Fibroblast of skin of scalp (primary cell): ENCODE data around the gene TMEM182. TPM values are rescaled to one million over a fixed set of nuclear protein-coding genes. Genes with fewer than 3 reads are reported as not detected.
A peak's percentile ranks its signal among the peaks of the same experiment; 100 is the strongest.

Experiments
- DNase-seq: peaks from one replicate; pipeline ENCODE4 v3.0.0-alpha.2; 2013
- polyA plus RNA-seq, 2 experiments: library from polyadenylated mRNA; unstranded; fragments of 120-200 nt; gene quantifications; one replicate each; pipeline ENCODE4 v1.2.1, GENCODE V29; 2013; ENCODE audit not compliant: insufficient read length in 2 of 2

The TMEM182 gene, protein sequence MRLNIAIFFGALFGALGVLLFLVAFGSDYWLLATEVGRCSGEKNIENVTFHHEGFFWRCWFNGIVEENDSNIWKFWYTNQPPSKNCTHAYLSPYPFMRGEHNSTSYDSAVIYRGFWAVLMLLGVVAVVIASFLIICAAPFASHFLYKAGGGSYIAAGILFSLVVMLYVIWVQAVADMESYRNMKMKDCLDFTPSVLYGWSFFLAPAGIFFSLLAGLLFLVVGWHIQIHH
- 2.7 TPM for polyA plus RNA-seq (2013, experiment 1 of 2; ENCODE audit: insufficient read length)
- 7.1 TPM for polyA plus RNA-seq (2013, experiment 2 of 2; ENCODE audit: insufficient read length)

DNA sequence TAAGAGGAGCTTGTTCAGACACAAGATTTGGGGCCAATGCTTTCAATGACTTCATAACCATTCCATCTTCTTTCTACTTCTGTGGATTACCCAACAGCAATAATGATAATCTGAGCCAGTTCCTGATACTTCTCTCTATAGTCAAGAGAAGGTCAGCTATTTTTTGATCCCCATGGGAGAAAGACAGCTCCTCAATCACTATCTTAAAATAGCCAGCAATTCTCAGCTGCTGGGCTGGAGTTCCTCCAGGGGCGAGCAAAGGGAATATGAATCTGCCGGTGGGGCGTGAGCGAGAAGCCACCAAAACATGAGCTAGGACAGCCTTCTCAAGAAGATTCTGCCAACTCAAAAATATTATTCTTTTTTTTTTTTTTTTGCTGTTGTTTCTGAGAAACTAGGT, at the start of gene TMEM182:
TSS of gene TMEM182 (plus strand) at position 269 of the 400 bp plus-strand sequence. CDS start 187 bp downstream, outside the sequence.
- no peak for DNase-seq

DNA sequence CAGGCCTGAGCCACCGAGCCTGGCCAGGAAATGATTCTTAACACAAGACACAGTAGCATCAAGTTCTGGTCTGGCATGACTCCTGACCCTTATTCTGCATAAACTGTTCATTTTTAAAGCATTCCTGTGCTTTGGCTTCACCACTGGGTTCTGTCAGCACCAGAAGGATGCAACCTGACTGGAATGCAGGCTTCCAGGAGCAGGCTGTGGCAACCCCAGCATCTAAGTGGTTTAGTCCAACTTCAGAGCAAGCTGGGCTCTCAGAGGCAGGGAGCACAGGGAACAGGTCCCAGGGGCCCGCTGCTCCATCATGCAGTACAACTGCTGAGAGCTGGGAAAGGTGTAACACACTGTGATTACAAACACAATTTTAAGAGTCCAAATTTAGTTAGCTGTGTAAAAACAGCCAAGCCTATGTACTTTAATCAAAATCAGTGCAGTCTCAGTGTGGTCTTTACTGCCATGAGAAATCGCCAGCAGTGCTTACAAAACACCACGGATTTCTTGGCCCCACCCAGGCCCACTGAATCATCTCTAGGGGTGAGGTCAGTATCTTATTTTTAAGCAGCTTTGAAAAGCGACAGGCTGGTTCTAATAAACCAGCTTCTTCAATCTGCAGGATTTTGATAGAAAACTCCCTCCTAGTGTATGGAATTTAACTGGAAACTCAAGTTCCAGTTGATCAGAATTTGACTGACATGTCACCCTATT, 44.4 kb upstream of the TMEM182 start:
- DNase-seq = peak; percentile 58

DNA sequence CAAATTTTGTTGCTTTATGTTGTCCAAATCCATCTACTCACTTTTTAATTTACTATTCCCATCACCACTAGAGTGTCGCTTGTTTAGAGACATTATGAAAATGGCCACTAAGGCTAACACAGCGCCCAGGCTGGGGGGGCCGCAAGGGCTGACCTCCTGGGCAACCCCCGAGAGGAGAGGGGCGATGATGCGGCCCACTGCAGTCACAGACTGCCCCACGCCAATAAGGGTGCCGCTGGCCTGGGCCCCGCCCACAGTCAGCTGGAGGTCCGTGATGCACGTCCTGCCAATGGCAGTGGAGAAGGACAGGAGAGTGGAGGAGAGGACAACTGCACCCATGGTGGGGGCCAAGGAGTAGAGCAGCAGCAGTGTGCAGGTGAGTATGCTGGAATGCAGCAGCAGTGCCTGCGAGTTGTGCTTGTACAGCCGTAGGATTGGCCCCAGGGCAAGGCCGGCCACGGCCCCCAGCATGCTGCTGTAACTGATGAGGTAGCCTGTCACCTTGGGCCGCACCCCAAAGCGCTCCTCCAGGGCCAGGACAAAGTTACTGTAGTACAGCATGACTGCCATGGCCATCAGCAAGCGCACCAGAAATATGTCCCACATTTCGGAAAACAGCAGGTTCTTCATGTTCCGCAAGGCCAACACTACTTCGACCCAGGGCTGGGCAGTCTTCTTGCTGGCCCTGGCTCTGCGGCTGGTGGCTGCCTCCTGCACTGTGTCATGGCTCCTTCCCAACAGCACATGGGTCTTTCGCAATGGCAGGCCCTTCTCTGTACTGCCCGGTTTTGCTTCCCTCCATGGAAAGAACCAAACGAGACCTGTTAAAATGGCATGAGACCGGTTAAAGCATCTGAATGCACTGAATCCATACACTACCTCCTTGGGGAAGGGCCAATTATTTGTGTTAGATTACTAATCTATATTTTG, 43.2 kb upstream of the TMEM182 start:
- no peak for DNase-seq

DNA sequence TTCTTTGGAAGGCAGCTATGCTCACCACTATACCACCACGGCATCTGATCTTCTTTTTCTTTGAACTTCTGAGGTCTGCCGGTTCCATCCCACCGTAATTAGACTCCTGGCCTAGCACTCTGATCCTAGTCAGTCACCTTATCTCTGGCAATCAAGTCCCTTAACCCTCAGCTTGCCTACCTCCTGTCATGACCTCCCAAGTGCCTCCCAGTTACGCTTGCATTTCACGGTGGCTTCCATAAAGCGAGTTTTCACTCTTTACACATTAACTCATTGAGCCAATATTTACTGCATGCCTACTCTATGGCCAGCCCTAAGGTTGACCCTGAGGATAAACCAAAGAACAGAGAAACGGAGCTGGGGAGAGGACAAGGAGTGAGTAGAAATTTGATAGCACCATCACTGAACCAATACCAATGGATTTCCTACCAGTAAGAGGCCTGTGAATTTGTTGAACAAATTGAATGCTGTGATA, 37.8 kb upstream of the TMEM182 start:
- no peak for DNase-seq

DNA sequence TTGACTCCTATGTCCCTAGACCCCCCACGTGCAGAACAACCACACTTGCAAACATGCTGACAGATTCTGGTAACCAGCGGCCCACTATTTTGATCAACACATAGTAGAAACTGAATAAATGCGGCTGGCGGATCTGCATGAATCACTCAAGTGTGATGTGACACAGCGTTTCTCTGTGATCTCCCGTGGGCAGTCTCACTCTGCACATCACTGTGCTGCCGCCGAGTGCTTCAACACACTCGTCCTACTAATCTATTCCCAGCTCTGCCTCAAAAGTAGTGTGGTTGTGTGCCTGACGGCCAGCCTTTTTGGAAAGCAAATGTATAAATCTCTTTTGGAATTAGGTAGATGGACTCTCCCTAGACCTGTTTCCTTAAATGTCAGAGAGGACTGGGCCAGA, 37.3 kb upstream of the TMEM182 start:
- DNase-seq = no peak

DNA sequence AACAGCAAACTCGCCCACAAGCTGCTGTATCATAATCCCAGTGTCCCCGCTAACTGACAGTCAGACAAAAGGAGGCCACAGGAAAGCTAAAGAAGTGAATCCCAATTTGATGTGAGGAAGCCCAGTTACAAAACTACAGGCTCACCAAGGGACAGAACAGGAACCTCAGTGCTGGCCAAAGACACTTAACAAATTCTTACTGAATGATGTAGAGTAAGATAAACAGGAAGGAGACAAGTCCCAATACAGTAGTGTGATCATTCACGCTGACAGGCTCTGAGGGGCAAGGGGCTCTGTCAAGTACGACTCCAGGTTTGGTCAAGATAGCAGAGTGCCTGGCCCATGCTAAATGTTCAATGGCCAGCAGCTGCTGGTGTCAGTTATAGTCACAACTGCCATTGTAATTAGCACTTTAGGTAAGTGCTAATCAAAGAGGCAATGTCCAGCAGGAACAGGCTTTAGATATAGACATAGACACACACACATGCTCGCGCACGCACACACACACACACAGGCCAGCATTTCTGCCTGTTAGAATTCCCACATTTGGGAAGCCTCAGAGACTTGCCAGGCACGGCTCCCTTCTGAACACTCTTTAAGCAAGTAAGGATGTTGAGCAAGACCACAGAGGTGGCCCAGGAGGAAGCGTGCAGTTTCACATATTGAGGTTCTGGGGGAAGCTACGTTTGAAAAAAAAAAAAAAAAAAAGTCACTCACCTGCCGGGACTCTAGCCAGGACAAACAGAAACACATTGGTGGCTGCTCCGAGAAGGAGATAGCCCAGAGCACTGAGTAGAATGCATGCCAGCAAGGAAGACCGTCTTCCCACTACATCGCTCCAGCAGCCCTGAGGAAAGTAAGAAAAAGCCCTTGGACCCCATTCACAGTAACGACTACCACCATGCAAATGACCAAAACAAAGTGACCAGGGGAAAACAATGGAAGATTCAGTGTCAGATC, 35.4 kb upstream of the TMEM182 start:
- no peak for DNase-seq

DNA sequence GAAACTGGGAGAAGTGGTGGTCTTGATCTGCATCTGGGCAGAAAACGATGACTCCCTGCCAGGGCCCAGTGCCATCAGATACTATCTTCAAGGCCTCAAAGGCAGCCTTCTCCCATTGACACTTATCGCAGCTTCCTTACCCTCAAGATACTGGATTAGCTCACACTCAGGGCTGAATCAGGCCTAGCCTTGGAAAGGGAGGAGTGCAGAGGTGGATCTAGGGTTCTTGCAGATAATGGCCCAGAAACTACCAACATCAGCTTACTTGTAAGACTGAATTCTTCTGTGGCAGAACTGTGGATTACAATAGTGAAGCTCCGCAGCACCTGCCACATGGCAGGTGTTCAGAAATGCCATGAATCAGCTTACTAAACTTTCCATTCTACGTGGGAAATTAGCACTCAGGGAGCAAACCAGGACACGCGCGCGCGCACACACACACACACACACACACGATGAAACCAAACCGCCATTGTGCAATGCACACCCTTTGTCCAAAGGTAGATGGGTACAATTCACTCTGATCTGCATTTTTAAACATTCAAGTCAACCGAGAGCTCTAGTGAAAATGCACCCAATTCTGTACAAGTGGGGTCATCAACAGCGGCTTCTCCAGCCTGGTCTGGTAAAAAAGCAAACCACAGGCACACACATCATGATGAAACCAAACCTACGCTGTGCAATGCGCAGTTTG, 26.3 kb upstream of the TMEM182 start:
- DNase-seq = no peak

DNA sequence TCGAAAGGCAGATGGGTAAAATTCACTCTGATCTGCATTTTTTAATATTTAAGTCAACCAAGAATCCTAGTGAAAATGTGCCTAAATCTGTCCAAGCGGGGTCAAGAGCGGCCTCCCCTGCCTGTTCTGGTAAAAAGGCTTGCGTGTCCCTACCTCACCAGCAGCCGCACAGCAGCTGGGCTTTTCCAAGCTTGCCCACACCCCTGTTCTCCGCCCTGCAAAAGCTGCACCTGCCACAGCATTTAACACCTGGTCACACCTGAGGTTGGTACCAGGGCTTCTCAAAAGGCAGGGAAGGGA, 25.8 kb upstream of the TMEM182 start:
- no peak for DNase-seq

DNA sequence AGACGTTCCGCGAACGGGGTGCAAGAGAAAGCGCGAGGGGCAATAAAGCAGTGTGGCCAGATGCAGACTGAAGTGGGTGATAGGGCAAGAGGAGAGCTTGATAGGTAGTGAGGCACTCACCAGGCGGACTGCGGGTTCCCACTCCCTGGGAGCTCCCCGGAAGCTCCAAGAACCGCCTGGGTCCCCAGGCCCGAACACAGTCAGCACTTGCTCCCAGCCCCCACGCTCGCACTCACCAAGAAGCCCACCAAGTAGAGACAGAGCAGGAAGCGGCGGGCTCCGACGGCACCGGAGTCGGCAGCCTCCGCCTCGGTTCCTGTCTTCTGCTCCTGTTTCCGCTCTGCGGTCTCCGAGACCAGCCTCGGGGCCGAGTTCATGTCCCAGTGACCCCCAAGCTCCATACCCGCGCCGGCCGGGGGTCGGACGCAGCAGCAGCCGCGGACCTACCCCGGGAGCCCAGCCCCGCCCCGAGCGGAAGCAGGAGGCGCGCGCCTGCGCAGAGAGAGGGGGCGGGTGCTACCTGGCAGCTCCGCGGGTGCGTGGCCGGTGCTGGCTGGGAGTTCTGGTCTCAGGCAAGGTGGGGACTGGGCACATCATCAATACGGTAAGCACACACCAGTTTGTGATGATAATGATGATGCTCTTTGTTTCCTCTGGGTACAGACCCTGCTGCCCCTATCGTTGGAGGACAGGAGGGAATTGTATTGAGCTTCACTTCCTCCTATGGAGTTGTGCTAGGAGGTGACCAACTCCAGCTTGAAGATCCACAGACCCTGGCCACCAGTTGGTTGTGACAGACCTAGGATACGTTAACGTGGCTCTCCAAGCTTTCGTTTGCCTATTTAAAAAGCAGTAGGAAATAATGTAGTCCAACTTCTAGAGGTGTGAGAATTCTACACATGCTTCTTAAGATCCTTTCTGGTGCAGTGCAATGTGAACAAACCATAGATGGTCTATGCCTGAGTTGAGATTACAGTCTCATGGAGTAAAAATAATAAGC, 25.1 kb upstream of the TMEM182 start:
- peak; percentile 59 for DNase-seq

DNA sequence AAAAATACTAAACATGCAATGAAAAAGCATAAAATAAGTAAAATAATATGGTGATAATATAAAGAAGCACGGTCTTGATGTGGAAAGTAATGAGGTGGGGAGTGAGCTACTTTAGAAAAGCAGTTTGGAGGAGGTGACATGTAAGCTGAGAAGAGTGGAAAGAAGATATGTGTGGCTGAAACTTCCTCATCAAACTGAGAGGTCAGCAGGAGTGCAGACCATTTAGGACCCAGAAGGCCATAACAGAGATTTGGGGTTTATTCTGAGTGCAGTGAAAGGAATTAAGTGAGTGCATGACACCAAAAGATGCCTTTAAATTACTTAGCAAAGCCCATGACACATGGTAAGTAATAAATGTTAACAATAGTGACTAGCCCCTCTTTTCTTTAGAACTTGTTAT, 24.4 kb upstream of the TMEM182 start:
- DNase-seq = no peak

DNA sequence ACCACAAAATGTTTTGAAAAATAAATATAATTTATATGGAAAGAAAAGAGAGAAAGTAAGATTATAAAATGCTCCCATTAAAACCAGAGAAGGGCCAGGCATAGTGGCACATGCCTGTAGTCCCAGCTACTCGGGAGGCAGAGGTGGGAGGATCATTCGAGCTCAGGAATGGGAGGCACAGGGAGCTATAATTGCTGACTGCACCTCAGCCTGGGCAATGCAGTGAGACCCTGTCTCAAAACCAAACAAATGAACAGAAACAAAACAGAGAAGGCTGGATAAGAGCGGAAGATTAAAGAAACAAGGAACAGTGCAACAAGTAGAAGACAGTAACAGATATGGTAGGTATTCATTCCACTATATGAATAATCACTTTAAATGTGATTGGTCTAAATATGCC, 18.6 kb upstream of the TMEM182 start:
- no peak for DNase-seq

DNA sequence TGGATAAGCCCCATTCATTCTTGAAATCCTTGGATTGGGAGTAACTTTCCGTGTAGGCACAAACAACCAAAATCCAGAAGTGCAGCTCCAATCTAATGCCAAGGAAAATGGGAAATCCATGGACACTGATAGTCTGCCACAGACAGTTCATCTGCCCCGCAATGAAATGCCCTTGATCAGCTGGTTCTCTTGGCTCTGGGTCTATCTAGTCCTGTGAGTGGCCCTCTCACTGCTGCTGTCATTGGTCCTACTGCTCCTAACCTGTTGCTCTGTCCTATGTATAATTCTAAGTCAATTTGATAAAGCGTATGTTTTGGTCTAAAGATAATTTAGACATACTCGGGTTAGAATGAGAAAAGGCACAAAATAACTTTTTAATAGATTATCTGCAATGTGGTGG, 13.7 kb upstream of the TMEM182 start:
- no peak for DNase-seq

DNA sequence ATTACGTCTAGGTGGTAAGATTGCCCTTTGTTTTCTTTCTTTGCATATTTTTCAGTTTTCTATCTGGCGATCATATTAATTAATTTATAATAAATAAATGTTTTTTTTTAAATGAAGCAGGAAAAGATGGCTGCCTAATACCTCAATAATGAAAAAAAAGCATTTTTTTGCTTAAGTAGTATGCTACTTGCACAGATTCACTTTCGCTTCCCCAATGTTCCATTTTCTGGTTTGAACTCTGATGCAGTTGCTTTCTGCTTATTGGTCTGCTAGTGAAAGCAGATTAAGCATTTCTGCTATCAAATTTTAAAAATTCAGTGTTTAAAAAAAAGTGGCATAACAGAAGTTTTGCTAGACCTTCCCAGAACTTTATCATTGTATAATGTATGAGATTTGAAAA, 11.9 kb upstream of the TMEM182 start:
- DNase-seq = no peak

DNA sequence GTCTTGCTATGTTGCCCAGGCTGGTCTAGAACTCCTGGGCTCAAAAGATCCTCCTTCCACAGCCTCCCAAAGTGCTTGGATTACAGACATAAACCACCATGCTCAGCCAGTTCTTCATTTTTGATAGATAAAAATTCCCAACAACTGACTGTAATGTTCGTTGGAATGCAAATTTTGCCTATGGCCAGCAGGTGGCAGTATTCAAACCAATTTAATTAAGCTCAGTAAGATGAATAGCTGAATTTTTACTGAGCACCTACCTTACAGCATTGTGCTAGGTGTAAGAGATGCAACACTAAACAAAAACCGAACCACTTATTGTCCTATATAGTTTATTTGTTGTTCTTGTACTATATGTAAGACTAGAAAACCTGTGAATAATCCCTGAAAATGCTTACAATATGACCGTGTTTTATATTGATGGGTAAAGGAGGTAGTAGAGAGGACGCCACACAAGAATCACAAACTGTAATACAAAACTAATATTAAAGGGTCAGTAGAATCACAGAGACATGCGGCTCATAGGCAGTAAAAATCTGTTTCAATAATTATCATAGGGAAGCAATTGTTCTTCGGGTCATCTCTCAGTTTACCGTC, 8.2 kb upstream of the TMEM182 start:
- DNase-seq = peak; percentile 64

DNA sequence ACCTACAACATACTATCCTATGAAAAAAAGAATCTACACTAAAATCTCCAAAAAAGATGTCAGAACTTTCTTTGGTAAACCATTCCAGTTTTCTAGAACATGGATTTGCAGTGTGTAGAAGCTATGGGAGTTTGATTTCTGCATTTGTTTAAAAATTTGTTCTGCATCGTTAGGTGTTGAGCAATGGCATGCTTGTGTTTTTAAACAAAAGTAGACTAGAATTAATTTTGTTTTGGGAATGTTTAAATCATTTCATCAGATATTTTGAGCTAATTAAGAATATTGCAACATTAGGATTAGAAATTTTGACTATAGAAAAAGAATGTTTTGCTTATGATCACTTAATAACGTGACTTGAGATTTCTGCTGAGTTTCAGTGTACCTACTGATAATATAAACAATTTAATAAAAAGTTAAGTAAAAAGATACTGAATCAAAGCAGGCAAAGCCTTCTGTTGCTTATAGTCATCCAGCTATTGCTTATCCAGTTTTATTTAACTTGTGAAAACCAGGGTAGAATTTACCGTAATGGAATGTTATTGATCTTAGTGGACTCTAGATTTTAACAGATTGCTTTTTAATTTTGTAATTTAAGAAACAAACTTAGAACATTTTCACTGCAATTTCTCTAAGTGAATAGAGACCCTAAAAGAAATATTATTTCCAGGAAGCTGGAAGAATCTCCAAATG, 7.2 kb upstream of the TMEM182 start:
- DNase-seq = no peak

DNA sequence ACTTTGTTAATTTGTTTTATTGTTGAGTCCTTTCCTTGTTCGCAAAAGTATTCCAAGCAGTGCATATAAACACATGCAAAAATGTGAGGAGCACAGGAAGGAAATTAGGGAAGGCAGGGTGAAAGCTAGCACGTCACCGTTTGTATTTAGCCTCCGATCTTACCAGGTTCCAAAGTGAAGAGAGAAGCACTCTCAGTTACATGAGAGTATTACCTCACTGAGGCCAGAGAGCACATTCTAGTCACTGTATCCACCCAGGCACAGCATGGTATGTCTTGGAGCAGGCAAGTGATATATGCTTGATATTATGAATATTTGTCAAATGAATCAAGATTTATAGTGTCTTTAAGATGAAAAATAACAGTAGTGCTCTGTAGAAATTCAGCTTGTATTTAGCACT, 6.5 kb upstream of the TMEM182 start:
- peak; percentile 13 for DNase-seq

DNA sequence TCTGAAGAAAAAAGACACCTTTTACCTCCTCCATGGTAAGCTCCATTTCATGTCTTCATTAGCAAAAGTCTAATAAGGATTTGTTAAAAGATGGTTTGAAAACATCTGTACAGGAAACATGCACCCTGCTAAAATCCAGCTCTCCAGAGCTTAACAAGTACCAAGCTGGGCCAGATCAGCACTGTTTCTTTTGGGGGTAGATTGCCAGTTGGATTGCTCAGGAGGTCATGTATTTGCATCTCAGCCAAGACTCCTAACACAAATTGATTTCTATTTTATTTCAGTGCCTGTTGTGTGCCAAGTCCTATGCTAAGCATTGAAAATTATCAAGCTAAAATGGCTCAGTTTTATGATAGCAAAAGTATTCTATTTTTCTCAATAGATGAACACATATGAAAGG, 3.4 kb upstream of the TMEM182 start:
- DNase-seq = no peak

DNA sequence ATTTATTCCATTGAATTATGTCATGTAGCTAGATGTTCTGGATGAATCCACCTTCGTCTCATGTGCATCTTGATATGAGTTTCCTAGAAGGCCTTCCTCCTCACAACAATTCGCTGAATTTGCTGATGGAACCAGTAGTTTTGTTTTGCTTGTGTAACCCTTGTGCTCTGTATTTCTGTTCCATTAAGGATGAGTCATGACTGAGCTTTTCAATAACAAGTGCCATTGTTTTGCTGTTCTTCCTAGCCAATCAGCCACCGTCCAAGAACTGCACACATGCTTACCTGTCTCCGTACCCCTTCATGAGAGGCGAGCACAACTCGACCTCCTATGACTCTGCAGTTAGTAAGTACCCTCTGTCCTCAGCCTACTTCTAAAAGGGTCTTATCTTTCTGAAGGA, 2.3 kb downstream of the TMEM182 start:
- no peak for DNase-seq

DNA sequence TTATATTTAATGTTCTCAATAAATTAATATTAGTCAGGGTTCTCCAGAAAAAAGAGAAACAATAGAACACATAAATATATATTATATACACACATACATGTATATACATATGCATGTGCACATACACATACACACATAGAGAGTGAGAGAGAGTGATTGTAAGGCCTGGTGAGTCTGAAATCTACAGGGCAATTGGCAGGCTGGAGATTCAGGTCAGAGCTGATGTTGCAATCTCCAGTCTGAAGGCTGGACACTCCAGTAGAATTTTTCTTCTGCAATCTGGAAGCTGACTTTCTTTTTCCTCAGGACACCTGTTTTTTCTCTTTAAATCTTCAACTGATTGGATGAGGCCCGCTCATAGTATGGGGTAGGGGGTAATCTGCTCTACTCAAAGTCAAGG, 3.2 kb downstream of the TMEM182 start:
- no peak for DNase-seq
